ENCODE data around the gene EPHX1. TPM values are rescaled to one million over a fixed set of nuclear protein-coding genes. Genes with fewer than 3 reads are reported as not detected.
"Not testable (repeated sequence)": the region's sequence is repeated elsewhere in the genome, so short reads cannot be mapped to it uniquely, and the experiment has no call there.

EPHX1 gene
- total RNA-seq, 1 donor, result 3.2 TPM

DNA sequence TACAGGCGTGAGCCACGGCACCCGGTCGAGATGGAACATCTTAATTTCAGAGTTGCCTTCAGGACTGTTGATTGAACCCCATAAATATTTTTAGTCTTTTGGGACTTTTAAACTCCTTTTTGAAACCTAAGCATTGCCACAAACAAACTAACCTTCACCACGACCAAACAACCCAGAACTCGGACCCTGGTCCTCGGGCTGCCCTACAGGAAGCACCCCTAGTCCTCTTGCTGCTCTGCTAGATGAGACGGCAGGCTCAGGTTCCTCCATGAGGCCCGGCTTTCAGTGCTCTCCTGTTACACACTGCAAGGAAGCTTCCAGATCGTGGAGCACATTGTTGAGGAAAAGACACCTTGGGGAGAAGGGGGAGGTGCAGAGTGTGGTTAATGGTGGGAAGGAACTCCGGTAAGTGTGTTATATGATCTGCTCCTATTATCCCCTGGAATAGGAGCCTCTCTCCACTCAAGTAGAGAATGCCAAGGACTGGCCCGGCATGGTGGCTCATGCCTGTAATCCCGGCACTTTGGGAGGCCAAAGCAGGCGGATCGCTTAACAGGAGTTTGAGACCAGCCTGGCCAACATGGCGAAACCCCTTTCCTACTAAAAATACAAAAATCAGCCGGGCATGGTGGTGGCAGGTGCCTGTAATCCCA is 5.7 kb downstream of the EPHX1 start:
- no peak for DNase-seq (ENCODE audit: low read depth in 2 of 3, low spot score in 2 of 3)

DNA sequence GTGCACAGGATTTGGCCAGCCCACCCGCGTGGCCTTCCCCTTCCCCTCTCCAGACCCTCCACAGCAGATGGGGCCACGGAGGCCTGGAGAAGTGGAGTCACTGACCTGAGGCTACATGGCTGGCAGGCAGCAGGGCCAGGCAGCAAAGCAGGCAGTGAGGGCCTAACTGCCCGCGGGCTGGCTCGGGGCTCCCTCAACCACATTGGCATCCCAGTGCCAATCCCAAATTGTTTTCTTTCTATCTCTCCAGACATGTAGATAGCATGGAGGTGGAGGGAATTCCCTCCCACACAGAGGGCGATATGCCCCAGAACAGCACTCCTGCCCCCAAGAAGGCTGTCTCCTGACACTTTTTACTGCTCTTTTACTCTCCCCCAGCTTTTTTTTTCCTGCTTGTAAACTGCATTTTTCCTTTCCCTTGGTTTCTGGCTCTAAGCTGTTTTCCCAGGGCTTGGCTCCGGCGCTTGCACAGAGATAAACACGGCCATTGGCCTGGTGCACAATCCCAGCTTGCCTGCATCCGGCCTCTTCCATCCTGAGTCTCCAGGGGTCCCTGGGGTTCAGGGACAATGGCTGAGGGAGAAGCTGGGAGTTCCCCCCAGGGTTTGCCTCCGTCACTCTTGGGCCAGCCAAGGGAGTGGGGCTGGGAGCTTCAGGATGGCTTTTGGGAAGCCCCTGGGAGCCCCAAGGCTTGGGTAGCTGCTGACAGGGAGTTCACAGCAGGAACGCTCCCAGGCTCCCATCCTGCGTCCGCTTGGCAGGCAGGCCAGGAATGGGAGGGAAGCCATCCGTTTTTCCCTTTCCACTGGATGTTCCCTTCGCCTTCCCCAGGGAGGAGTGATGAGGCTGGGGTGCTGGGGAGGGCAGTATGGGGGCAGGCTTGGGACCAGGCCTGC is 7.0 kb downstream of the EPHX1 start:
- DNase-seq (ENCODE audit: low read depth in 2 of 3, low spot score in 2 of 3), result no peak

GRCh38 chr1:225817611-225818061 is 7.7 kb downstream of the EPHX1 start:
- DNase-seq (ENCODE audit: low read depth in 2 of 3, low spot score in 2 of 3), result peak in 1 of 3 donors; percentile 14

- no peak for DNase-seq (ENCODE audit: low read depth in 2 of 3, low spot score in 2 of 3)
These were observed 8.3 kb downstream of the EPHX1 start for GRCh38 chr1:225818229-225818628.

GRCh38 chr1:225819346-225820192 is 9.6 kb downstream of the EPHX1 start:
- DNase-seq (ENCODE audit: low read depth in 2 of 3, low spot score in 2 of 3), result no peak

DNA sequence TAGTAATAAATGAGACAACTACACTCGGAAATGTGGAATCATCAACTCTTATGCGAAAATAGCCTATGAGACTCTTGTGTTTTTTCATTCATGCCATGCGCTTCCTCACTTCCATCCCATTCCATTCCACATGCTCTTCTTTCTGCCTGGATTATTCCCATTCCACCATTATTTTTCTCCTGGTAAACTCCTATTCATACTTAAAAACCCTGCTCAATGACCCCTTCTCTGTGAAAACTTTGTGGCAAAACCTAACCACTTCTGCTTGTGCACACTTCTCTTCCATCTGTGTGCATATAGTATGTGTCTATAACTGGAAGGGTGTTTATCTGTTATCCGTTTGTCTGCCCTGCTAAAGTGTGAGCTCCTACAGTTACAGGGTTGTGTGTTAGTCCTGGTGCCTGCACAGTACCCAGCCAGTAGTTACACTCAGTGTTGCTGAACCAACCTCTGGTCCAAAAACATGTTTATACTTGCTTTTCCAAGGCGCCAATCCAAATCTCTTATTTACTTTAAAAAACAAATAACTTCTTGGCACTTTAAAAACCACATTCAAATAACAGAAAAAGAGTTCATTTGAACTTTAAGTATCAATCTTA is 10.7 kb downstream of the EPHX1 start:
- no peak for DNase-seq (ENCODE audit: low read depth in 2 of 3, low spot score in 2 of 3)

DNA sequence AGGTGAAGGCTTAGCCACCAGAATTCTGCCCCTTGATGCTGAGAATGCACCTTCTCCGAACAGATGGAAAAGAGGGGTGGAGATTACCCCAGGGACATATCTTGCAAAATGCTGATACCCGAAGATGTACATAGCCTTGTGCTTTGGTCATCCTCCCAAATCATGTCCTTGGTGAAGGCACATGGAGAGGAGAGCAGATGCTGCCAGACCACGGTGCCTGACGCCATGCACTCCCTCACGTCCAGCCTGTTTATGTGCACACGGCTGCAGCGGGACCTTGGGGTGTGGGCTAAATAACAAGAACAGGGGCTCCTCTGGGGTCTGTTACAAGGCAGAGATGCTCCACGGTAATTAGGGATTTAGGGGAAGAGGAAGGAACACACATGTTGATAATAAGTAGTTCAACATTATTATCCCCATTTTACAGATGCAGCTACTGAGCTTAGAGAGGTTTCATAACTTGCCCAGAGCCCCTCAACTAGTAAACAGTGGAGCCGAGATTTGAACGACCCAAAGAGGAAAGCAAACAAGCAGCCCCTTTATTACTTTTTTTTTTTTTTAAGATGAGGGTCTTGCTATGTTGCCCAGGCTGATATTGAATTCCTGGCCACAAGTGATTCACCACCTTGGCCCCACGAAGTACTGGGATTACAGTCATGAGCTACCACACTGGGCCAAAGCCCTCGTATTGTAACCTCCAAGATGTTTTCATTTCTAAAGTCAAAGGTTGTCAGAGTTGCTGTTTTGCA is 12.9 kb downstream of the EPHX1 start:
- DNase-seq (ENCODE audit: low read depth in 2 of 3, low spot score in 2 of 3), result no peak

DNA sequence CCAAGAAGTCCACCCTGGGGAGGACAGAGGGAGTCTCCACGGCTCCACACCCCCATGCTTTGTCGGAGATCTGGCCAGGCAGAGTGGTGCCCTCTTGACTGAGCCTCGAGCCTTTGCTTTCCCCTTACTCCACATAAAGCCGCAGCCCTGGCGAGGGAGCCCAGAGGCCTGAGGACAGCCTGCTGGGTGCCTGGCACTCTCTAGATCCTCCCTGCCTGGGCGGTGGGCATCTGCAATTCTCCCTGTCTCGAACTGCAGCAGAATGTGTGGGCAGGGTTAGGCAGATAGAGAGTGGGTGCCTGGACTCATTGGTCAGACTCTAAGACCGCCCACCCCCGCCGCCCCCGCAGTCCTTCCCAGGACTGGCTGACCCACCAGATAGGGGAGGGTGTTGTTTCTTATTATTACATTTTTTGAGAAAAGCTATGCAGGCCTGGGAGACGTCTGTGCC is 13.9 kb downstream of the EPHX1 start:
- DNase-seq (ENCODE audit: low read depth in 2 of 3, low spot score in 2 of 3), result no peak

DNA sequence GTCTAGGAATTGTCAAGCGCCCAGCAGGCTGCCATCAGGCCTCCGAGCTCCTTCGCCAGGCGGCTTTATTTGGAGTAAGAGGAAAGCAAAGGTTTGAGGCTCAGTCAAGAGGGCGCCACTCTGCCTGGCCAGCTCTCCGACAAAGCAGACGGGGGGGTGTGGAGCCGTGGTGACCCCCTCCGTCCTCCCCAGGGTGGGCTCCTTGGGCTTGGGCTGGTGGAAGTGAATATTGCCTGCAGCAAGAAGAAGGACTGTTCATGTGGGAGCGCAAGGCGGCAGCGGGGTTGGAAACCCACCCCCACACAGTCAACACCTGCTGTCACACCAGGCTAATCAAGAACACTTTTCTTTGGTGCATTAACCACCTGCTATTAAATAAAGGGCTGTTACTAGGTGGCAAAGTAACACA is 14.6 kb downstream of the EPHX1 start:
- no peak for DNase-seq (ENCODE audit: low read depth in 2 of 3, low spot score in 2 of 3)

DNA sequence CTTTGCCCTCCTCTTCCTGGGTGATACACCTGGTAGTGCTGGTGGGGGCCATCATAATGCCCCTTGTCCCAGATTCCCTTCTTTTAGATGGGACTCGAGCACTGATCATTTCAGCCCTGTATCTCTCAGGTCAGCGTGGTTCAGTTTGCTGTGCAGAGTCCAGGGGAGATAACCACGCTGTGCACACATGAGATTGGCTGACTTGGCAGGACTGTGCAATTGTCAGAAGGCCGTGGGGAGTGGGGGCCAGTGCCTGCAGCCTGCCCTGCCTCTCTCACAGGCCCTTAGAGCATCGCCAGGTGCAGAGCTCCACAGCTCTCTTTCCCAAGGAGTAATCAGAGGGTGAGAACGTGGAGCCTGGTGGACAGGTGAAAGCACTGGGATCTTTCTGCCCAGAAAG is 15.2 kb downstream of the EPHX1 start:
- no peak for DNase-seq (ENCODE audit: low read depth in 2 of 3, low spot score in 2 of 3)

DNA sequence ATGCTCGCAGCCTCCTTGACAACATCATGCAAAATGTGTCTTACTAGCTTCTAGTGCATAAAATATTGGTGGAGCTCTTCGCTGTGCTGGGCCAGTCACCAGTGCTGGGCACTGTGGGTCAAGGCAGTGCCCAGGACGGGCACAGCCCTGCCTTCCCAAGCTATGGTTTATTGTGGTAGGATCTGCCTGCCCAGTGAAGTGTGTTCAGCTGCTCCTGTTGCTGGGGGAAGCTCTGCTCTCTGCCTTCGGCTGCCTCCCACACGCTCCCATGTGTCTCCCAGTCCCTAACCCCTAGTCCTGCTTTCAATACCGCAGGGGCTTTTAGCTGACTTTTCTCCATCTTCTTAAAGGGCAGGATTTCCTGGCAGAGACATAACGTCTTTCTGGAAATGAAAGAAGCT is 15.7 kb downstream of the EPHX1 start:
- DNase-seq (ENCODE audit: low read depth in 2 of 3, low spot score in 2 of 3), result no peak

DNA sequence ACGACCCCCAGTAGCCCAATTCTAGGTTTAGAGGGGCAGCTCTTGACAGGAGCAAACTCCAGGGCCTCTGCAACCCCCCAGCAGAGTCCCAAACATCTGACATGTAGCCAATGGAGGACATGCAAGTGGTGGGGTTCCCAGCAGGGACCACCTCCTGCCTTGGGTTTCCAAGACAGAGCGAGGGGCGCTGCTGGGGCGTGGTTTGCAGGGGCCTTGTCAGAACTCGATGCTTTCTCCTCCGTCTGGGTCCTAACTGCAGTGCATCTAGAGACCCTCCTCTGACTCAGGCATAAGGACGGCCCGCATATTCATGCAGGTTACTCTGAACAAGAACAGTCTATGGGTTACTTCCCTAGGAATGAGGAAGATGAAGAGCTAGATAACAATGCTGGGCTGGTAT is 17.2 kb downstream of the EPHX1 start:
- no peak for DNase-seq (ENCODE audit: low read depth in 2 of 3, low spot score in 2 of 3)

DNA sequence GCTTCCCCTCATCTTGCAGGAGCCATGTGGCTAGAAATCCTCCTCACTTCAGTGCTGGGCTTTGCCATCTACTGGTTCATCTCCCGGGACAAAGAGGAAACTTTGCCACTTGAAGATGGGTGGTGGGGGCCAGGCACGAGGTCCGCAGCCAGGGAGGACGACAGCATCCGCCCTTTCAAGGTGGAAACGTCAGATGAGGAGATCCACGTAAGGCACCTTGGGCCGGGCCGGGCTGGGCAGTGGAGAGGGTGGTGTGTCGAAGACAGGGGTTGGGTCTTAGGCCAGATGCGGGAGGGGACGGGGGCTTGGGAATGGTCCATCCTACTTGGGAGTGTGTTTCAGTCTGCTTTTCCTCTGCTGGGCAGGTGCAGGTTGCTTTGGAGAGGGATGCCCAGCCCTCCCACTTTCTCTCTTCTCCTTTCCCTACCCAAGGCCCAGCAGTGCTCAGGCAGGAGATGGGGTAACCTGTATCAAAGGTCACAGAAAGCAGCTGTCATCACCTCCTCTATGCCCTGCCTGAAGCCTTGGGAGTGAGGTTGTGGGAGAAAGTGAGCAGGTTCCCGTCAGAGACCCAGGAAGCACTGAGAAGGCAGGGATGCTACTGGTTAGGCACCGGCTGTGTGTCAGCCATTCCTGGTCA is 18.9 kb downstream of the EPHX1 start:
- DNase-seq (ENCODE audit: low read depth in 2 of 3, low spot score in 2 of 3), result no peak

- no peak for DNase-seq (ENCODE audit: low read depth in 2 of 3, low spot score in 2 of 3)
These were observed 20.9 kb downstream of the EPHX1 start for GRCh38 chr1:225830841-225831240.

GRCh38 chr1:225834417-225835329 is 24.7 kb downstream of the EPHX1 start:
- DNase-seq (ENCODE audit: low read depth in 2 of 3, low spot score in 2 of 3), result no peak

- no peak for DNase-seq (ENCODE audit: low read depth in 2 of 3, low spot score in 2 of 3)
These were observed 25.9 kb downstream of the EPHX1 start for GRCh38 chr1:225835856-225836255.

DNA sequence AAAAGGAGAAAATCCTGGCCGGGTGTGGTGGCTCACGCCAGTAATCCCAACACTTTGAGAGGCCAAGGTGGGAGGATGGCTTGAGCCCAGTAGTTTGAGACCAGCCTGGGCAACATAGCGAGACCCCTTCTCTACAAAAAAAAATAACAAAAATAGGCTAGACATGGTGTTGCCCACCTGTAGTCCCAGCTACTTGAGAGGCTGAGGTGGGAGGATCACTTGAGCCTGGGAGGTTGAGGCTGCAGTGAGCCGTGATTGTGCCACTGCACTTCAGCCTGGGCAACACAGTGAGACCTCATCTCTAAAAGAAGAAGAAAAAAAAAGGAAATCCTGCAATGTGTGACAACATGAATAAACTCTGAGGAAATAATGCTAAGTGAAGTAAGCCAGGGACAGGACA is 26.4 kb downstream of the EPHX1 start:
- DNase-seq (ENCODE audit: low read depth in 2 of 3, low spot score in 2 of 3), result not testable (repeated sequence)

DNA sequence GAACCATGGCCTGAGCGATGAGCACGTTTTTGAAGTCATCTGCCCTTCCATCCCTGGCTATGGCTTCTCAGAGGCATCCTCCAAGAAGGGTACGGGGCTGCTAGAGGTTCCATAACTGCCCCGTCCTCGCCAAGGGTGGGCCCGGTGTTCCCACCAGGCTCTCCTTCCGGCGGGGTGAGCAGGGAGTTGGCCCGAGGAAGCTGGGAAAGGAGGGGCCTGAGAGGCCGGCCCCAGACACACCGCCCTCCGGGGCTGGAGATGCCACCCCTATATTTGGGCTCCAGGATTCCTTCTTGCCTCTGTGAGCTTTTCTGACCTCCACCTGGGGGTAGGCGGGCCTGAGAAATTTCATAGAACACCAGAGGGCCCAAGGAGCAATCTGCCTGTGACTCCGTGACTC is 28.9 kb downstream of the EPHX1 start:
- DNase-seq (ENCODE audit: low read depth in 2 of 3, low spot score in 2 of 3), result no peak
